CD8-positive, alpha-beta memory T cell (primary cell): ENCODE data around the gene TMEM181. TPM values are rescaled to one million over a fixed set of nuclear protein-coding genes. Genes with fewer than 3 reads are reported as not detected.
A peak's percentile ranks its signal among the peaks of the same experiment; 100 is the strongest.

Experiments
- CTCF ChIA-PET: fragments of 350-600 bp; sonication (Branson Sonifier 250); formaldehyde crosslinking; loops from one replicate; lab custom pipeline; 2021; ENCODE audit warnings: antibody characterized with exemption; lab: Charles Lee
- POLR2A ChIA-PET: fragments of 350-600 bp; sonication (Branson Sonifier 250); formaldehyde crosslinking; loops from one replicate; lab custom pipeline; 2021; ENCODE audit warnings: antibody characterized with exemption; lab: Charles Lee
- DNase-seq, 5 donors: peaks; one replicate each; pipeline versions ENCODE4 v3.0.0 to v3.0.0-alpha.2; 2020 to 2022; ENCODE audit warnings: mixed read lengths in 1 of 5
- H3K27ac ChIP-seq: one replicate; pipeline ENCODE4 v1.7.0; 2013; ENCODE audit warnings: low read depth, mild to moderate bottlenecking, low read length, moderate library complexity
- H3K27me3 ChIP-seq: 2 replicates; pipeline ENCODE4 v1.7.0; 2013; ENCODE audit warnings: low read length, mild to moderate bottlenecking; ENCODE audit not compliant: insufficient read depth, poor library complexity, severe bottlenecking
- H3K36me3 ChIP-seq: 2 replicates; pipeline ENCODE4 v1.7.0; 2013; ENCODE audit warnings: mild to moderate bottlenecking, low read length, moderate library complexity; ENCODE audit not compliant: insufficient read depth
- H3K4me1 ChIP-seq: 2 replicates; pipeline ENCODE4 v1.7.0; 2013; ENCODE audit warnings: mild to moderate bottlenecking, low read length, moderate library complexity; ENCODE audit not compliant: insufficient read depth
- H3K4me3 ChIP-seq: 2 replicates; pipeline ENCODE4 v1.7.0; 2013; ENCODE audit warnings: mild to moderate bottlenecking, low read length
- H3K9me3 ChIP-seq: 2 replicates; pipeline ENCODE4 v1.7.0; 2013; ENCODE audit warnings: mild to moderate bottlenecking, low read length
- H3K27ac Mint-ChIP-seq, 8 donors: one replicate each; pipeline ENCODE4 v1.8.0; 2020 to 2021; ENCODE audit warnings: mixed read lengths in 8 of 8, mild to moderate bottlenecking in 6 of 8, inconsistent platforms in 3 of 8, moderate library complexity in 3 of 8
- H3K27me3 Mint-ChIP-seq, 2 donors: one replicate each; pipeline ENCODE4 v1.8.0; 2020 to 2021; ENCODE audit warnings: mixed read lengths in 2 of 2, mild to moderate bottlenecking in 1 of 2, moderate library complexity in 1 of 2
- H3K36me3 Mint-ChIP-seq, 3 donors: one replicate each; pipeline ENCODE4 v1.8.0; 2020 to 2021; ENCODE audit warnings: mixed read lengths in 3 of 3, inconsistent platforms in 1 of 3, mild to moderate bottlenecking in 1 of 3
- H3K4me1 Mint-ChIP-seq, 3 donors: one replicate each; pipeline ENCODE4 v1.8.0; 2020 to 2021; ENCODE audit warnings: mixed read lengths in 3 of 3, inconsistent platforms in 1 of 3, mild to moderate bottlenecking in 1 of 3
- H3K4me3 Mint-ChIP-seq, 7 donors: one replicate each; pipeline ENCODE4 v1.8.0; 2020 to 2021; ENCODE audit warnings: mixed read lengths in 7 of 7, mild to moderate bottlenecking in 6 of 7, moderate library complexity in 4 of 7, inconsistent platforms in 2 of 7
- H3K9me3 Mint-ChIP-seq, 5 donors: one replicate each; pipeline ENCODE4 v1.8.0; 2020 to 2022; ENCODE audit warnings: mixed read lengths in 5 of 5, mild to moderate bottlenecking in 3 of 5, moderate library complexity in 2 of 5, inconsistent platforms in 1 of 5
- polyA plus RNA-seq: library from polyadenylated mRNA; unstranded; fragments of 300-500 nt; fragmentation: Illumina TruSeq; gene quantifications from one replicate; pipeline ENCODE4 v1.2.3, GENCODE V29; 2021
- total RNA-seq, 2 experiments: library from RNA; stranded (reverse); gene quantifications; one replicate each; pipeline ENCODE4 v1.2.3, GENCODE V29; 2021

Gene TMEM181
- total and polyA plus RNA-seq, 3 experiments from 2014 or later: 11.2 to 16.6 (median 16.0) TPM

DNA sequence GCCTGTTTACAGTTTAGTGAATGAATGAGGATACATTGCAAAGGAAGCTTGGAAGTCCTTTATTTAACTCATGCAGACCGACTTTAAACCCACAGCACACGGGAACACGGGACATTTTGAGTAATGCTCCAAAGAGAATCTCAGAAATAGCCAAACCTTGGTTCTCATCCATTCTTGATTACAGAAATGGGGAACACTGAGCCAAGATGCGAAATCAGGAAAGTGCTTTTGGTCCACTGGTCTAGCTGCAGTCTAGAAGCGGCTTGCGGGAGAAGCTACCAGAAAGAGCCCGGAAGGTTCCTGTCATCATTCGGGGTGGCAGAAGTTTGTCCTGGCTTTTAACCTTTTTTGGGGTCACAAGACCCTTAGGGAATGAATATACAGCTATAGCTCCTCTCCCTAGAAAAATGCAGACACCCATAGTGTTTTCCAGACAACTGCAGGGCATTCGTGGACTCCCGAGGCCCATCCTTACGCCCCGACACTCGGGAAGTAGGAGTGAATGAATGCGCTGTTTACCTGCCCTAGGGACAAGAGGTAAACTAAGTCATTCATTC, 475 bp upstream of the TMEM181 start:
- H3K36me3 Mint-ChIP-seq: peaks cover 0 to 7% (median 0%) of the 10 kb centered on the region in 3 donors
- H3K4me3 Mint-ChIP-seq: peak overlapping the region; percentile 63 to 96 (median 87)
- H3K27ac Mint-ChIP-seq: peak overlapping the region; percentile 44 to 94 (median 70)
- peak overlapping the region; percentile 79 for H3K27ac ChIP-seq
- ChIA-PET POLR2A (interaction anchor here (0.7 to 1.2 kb wide), 3 partner anchors 85 to 399 kb away, joined by 3 to 4 read pairs (median 3); partner anchors contain the start of genes DYNLT1 and SYTL3), CTCF (interaction anchor here (1.0 to 1.4 kb wide), 3 partner anchors 22 to 339 kb away, joined by 3 to 6 read pairs (median 4); no protein-coding TSS in a partner anchor)
- H3K27me3 ChIP-seq: no peaks in the 10 kb centered on the region
- peaks cover 37 to 41% (median 38%) of the 10 kb centered on the region in 3 donors for H3K4me1 Mint-ChIP-seq
- H3K4me3 ChIP-seq: peak overlapping the region; percentile 62
- H3K27me3 Mint-ChIP-seq: peaks cover 0 to 7% of the 10 kb centered on the region in 2 donors
- no peaks in the 10 kb centered on the region for H3K9me3 ChIP-seq
- DNase-seq: no peak
- no peaks in the 10 kb centered on the region for H3K36me3 ChIP-seq
- peaks cover 38% of the 10 kb centered on the region for H3K4me1 ChIP-seq
- no peaks in the 10 kb centered on the region for H3K9me3 Mint-ChIP-seq

DNA sequence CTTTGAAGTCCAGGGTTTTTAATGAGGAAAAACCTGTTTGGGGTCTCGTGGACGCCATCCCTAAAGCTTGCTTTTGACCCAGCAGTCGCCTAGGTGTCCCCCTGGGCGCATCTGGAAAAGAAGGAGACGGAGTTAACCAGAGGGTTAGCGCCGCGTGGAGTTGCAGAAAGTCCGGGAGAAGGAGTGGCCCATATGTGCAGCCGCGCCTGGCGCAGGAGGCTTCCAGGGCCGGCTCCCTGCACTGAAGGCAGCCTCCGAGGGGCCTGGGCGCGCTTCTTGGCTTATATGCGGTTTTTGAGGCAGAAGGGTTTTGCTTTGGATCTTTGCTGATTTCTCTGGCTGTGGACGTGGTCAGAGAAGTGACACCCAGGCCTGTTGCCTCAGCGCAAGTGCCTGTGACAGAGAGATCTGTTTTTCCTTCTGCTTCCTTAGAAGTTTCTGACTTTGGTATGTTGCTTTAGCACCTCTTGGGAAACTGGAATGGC, 987 bp downstream of the TMEM181 start:
- H3K27ac Mint-ChIP-seq: peak overlapping the region; percentile 90 to 99 (median 97)
- DNase-seq: peak in 2 of 5 donors; percentile 11 to 16
- peak overlapping the region; percentile 79 for H3K27ac ChIP-seq
- H3K36me3 ChIP-seq: no peaks in the 10 kb centered on the region
- POLR2A ChIA-PET: no interaction called here
- H3K9me3 Mint-ChIP-seq: no peaks in the 10 kb centered on the region
- CTCF ChIA-PET: no interaction called here
- peak overlapping the region; percentile 93 to 97 (median 96) for H3K4me3 Mint-ChIP-seq
- peaks cover 0 to 8% (median 0%) of the 10 kb centered on the region in 3 donors for H3K36me3 Mint-ChIP-seq
- H3K4me1 ChIP-seq: peaks cover 52% of the 10 kb centered on the region
- H3K4me3 ChIP-seq: peak overlapping the region; percentile 73
- H3K27me3 Mint-ChIP-seq: peaks cover 0 to 7% of the 10 kb centered on the region in 2 donors
- H3K27me3 ChIP-seq: no peaks in the 10 kb centered on the region
- no peaks in the 10 kb centered on the region for H3K9me3 ChIP-seq
- peaks cover 49 to 55% (median 50%) of the 10 kb centered on the region in 3 donors for H3K4me1 Mint-ChIP-seq

GRCh38 chr6:158561321-158561884, 1.5 kb downstream of the TMEM181 start:
- peaks cover 54 to 61% (median 54%) of the 10 kb centered on the region in 3 donors for H3K4me1 Mint-ChIP-seq
- H3K27ac Mint-ChIP-seq: peak overlapping the region; percentile 90 to 99 (median 97)
- Histone ChIP-seq H3K4me1 (peaks cover 57% of the 10 kb centered on the region), H3K27me3 (no peaks in the 10 kb centered on the region), H3K9me3 (no peaks in the 10 kb centered on the region), H3K4me3 (peak overlapping the region; percentile 73), H3K36me3 (no peaks in the 10 kb centered on the region), H3K27ac (peak overlapping the region; percentile 79)
- peaks cover 0 to 4% of the 10 kb centered on the region in 2 donors for H3K27me3 Mint-ChIP-seq
- CTCF ChIA-PET: no interaction called here
- peak overlapping the region; percentile 93 to 97 (median 96) for H3K4me3 Mint-ChIP-seq
- DNase-seq: no peak
- peaks cover 0 to 8% (median 0%) of the 10 kb centered on the region in 3 donors for H3K36me3 Mint-ChIP-seq
- POLR2A ChIA-PET: no interaction called here
- H3K9me3 Mint-ChIP-seq: no peaks in the 10 kb centered on the region

DNA sequence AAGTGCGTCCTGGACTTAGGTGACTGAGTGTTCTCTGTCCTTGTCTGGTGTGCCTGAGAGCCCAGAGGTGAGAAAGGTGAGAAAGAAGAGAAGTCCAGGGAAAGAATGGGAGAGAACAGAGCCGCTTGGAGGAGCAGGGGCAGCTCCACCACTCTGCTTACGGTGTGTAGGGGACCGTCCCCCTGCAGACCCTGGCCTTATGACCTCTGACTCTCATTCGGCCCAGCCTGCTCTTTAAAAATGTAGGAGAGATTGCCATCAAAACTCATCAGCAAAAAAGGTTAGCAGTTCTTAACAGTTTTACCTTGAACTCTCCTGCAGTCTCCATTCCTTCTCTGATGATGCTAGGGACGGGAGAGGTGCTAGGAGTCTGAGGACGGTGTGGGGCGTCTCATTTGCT, 2.0 kb downstream of the TMEM181 start:
- Mint-ChIP-seq H3K4me3 (peak overlapping the region; percentile 93 to 97 (median 96)), H3K4me1 (peaks cover 59 to 66% (median 59%) of the 10 kb centered on the region in 3 donors), H3K27me3 (peaks cover 0 to 3% of the 10 kb centered on the region in 2 donors), H3K9me3 (no peaks in the 10 kb centered on the region), H3K36me3 (peaks cover 0 to 9% (median 0%) of the 10 kb centered on the region in 3 donors), H3K27ac (peak overlapping the region; percentile 67 to 99 (median 97))
- CTCF ChIA-PET: no interaction called here
- POLR2A ChIA-PET: no interaction called here
- no peak overlapping the region for H3K4me3 ChIP-seq
- H3K27ac ChIP-seq: peak overlapping the region; percentile 79
- H3K9me3 ChIP-seq: no peaks in the 10 kb centered on the region
- no peak for DNase-seq
- H3K4me1 ChIP-seq: peaks cover 61% of the 10 kb centered on the region
- no peaks in the 10 kb centered on the region for H3K27me3 ChIP-seq
- no peaks in the 10 kb centered on the region for H3K36me3 ChIP-seq

GRCh38 chr6:158564243-158565121, 4.6 kb downstream of the TMEM181 start:
- no peak overlapping the region for H3K4me3 ChIP-seq
- POLR2A ChIA-PET: interaction anchor here (1.0 kb wide), 1 partner anchor 13 kb away, joined by 3 read pairs; no protein-coding TSS in a partner anchor
- peak overlapping the region; percentile 6 for H3K27ac ChIP-seq

GRCh38 chr6:158565122-158565429, 5.2 kb downstream of the TMEM181 start:
- H3K27ac ChIP-seq: no peak overlapping the region
- peak overlapping the region; percentile 79 to 95 (median 92) for H3K27ac Mint-ChIP-seq
- H3K27me3 ChIP-seq: no peaks in the 10 kb centered on the region
- peaks cover 0 to 12% (median 0%) of the 10 kb centered on the region in 3 donors for H3K36me3 Mint-ChIP-seq
- H3K4me3 ChIP-seq: no peak overlapping the region
- peaks cover 80 to 91% (median 91%) of the 10 kb centered on the region in 3 donors for H3K4me1 Mint-ChIP-seq
- ChIA-PET POLR2A (no interaction called here), CTCF (no interaction called here)
- peak overlapping the region; percentile 76 to 90 (median 82) for H3K4me3 Mint-ChIP-seq
- H3K27me3 Mint-ChIP-seq: no peaks in the 10 kb centered on the region
- H3K4me1 ChIP-seq: peaks cover 77% of the 10 kb centered on the region
- DNase-seq: no peak
- H3K9me3 Mint-ChIP-seq: no peaks in the 10 kb centered on the region
- H3K9me3 ChIP-seq: no peaks in the 10 kb centered on the region
- no peaks in the 10 kb centered on the region for H3K36me3 ChIP-seq

More at GRCh38 chr6:158564243-158565121, 4.6 kb downstream of the TMEM181 start:
- Histone ChIP-seq H3K27me3 (no peaks in the 10 kb centered on the region), H3K4me1 (peaks cover 79% of the 10 kb centered on the region), H3K36me3 (no peaks in the 10 kb centered on the region), H3K9me3 (no peaks in the 10 kb centered on the region)
- H3K27me3 Mint-ChIP-seq: no peaks in the 10 kb centered on the region
- CTCF ChIA-PET: interaction anchor here (1.1 kb wide), 1 partner anchor 80 kb away, joined by 3 read pairs; the partner anchor contains the start of gene DYNLT1
- H3K9me3 Mint-ChIP-seq: no peaks in the 10 kb centered on the region
- H3K4me3 Mint-ChIP-seq: peak overlapping the region; percentile 76 to 90 (median 82)
- H3K27ac Mint-ChIP-seq: peak overlapping the region; percentile 79 to 95 (median 92)
- peak; percentile 12 to 66 (median 46) for DNase-seq
- H3K4me1 Mint-ChIP-seq: peaks cover 76 to 86% (median 85%) of the 10 kb centered on the region in 3 donors
- H3K36me3 Mint-ChIP-seq: peaks cover 0 to 9% (median 0%) of the 10 kb centered on the region in 3 donors

GRCh38 chr6:158565482-158566040, 5.7 kb downstream of the TMEM181 start:
- peaks cover 0 to 14% (median 2%) of the 10 kb centered on the region in 3 donors for H3K36me3 Mint-ChIP-seq
- peak overlapping the region; percentile 76 to 90 (median 82) for H3K4me3 Mint-ChIP-seq
- Histone ChIP-seq H3K36me3 (no peaks in the 10 kb centered on the region), H3K4me3 (no peak overlapping the region), H3K4me1 (peaks cover 77% of the 10 kb centered on the region), H3K9me3 (no peaks in the 10 kb centered on the region), H3K27ac (no peak overlapping the region), H3K27me3 (no peaks in the 10 kb centered on the region)
- CTCF ChIA-PET: no interaction called here
- peak overlapping the region; percentile 79 to 95 (median 94) for H3K27ac Mint-ChIP-seq
- peaks cover 82 to 94% (median 94%) of the 10 kb centered on the region in 3 donors for H3K4me1 Mint-ChIP-seq
- H3K27me3 Mint-ChIP-seq: no peaks in the 10 kb centered on the region
- DNase-seq: no peak
- no peaks in the 10 kb centered on the region for H3K9me3 Mint-ChIP-seq
- POLR2A ChIA-PET: no interaction called here
